H1 (cell line): ENCODE measurements around the gene SPRR2B. TPM values are rescaled to one million over a fixed set of nuclear protein-coding genes. Genes with fewer than 3 reads are reported as not detected.

Experiments used
- CTCF ChIA-PET: fragments of 300-600 bp; sonication (Branson Sonifier 250); formaldehyde crosslinking; loops from one replicate; lab custom pipeline; 2021; ENCODE audit not compliant: partially characterized antibody; lab: Charles Lee
- POLR2A ChIA-PET: fragments of 300-600 bp; sonication (Branson Sonifier 250); formaldehyde crosslinking; loops from one replicate; lab custom pipeline; 2021; ENCODE audit warnings: inconsistent platforms; ENCODE audit not compliant: partially characterized antibody; lab: Charles Lee
- DNase-seq, 2 experiments: peaks; one replicate each; pipeline versions ENCODE4 v3.0.0 to v3.0.0-alpha.2; 2010 to 2022; ENCODE audit warnings: low spot score in 2 of 2, low read depth in 1 of 2, mixed read lengths in 1 of 2
- FAIRE-seq: peaks from 2 replicates; lab custom pipeline; 2011; peaks lifted over from hg19 to GRCh38; lab: Jason Lieb, UNC
- H2AFZ ChIP-seq: 2 replicates; pipeline ENCODE4 v1.8.1; 2012; ENCODE audit warnings: low read length, inconsistent platforms
- H2AK5ac ChIP-seq: 2 replicates; pipeline ENCODE4 v1.6.1; 2013; ENCODE audit warnings: low read depth, low read length
- H2BK120ac ChIP-seq: replicated peaks from 2 replicates; pipeline ENCODE3; 2013; ENCODE audit warnings: low read depth, low read length, inconsistent platforms
- H2BK12ac ChIP-seq: 2 replicates; pipeline ENCODE4 v1.6.1; 2013; ENCODE audit warnings: low read depth, low read length
- H2BK15ac ChIP-seq: 2 replicates; pipeline ENCODE4 v1.6.1; 2013; ENCODE audit warnings: low read length
- H2BK20ac ChIP-seq: 2 replicates; pipeline ENCODE4 v1.6.1; 2013; ENCODE audit warnings: low read length
- H2BK5ac ChIP-seq: 2 replicates; pipeline ENCODE4 v1.6.1; 2013; ENCODE audit warnings: low read depth, low read length
- H3K14ac ChIP-seq: 2 replicates; pipeline ENCODE4 v1.6.1; 2013; ENCODE audit warnings: inconsistent platforms; ENCODE audit not compliant: insufficient read length
- H3K18ac ChIP-seq: 2 replicates; pipeline ENCODE4 v1.6.1; 2013; ENCODE audit warnings: low read length; ENCODE audit errors: extremely low read depth
- H3K23ac ChIP-seq: 2 replicates; pipeline ENCODE4 v1.6.1; 2013; ENCODE audit warnings: inconsistent platforms; ENCODE audit not compliant: insufficient read length
- H3K23me2 ChIP-seq: 2 replicates; pipeline ENCODE4 v1.6.1; 2013; ENCODE audit warnings: low read depth, low read length
- H3K27ac ChIP-seq: 2 replicates; pipeline ENCODE4 v1.6.1; 2011; ENCODE audit warnings: low read depth, low read length, inconsistent platforms
- H3K27me3 ChIP-seq, 4 experiments: replicated peaks in 1 of 4; 1 replicate in 1 of 4; 2 replicates in 3 of 4; pipeline versions ENCODE4 v1.6.1 to v1.8.1; 2011 to 2013; ENCODE audit warnings: low read length in 3 of 4, mild to moderate bottlenecking in 3 of 4, inconsistent platforms in 2 of 4, mixed read lengths in 2 of 4, moderate library complexity in 1 of 4; ENCODE audit not compliant: control insufficient read depth in 3 of 4, insufficient read depth in 3 of 4; ENCODE audit errors: extremely low read depth in 1 of 4
- H3K36me3 ChIP-seq, 4 experiments: 2 replicates each; pipeline versions ENCODE4 v1.6.1 to v1.8.1; 2011 to 2013; ENCODE audit warnings: mild to moderate bottlenecking in 4 of 4, low read length in 3 of 4, moderate library complexity in 2 of 4, control low read depth in 1 of 4, inconsistent platforms in 1 of 4; ENCODE audit not compliant: insufficient read depth in 4 of 4, control insufficient read depth in 2 of 4
- H3K4ac ChIP-seq: replicated peaks from 2 replicates; pipeline ENCODE3; 2013; ENCODE audit warnings: low read length, low read depth, mixed read lengths, inconsistent platforms; ENCODE audit not compliant: insufficient read length
- H3K4me1 ChIP-seq, 4 experiments: replicated peaks in 1 of 4; 1 replicate in 1 of 4; 2 replicates in 3 of 4; pipeline versions ENCODE4 v1.6.1 to v1.8.1; 2011 to 2013; ENCODE audit warnings: low read length in 3 of 4, inconsistent platforms in 2 of 4, mixed read lengths in 1 of 4; ENCODE audit not compliant: insufficient read depth in 4 of 4, control insufficient read depth in 3 of 4
- H3K4me2 ChIP-seq, 2 experiments: 2 replicates each; pipeline versions ENCODE4 v1.6.1 to v1.8.1; 2011 to 2013; ENCODE audit warnings: low read depth in 2 of 2, low read length in 2 of 2, control low read depth in 1 of 2, inconsistent platforms in 1 of 2, mild to moderate bottlenecking in 1 of 2; ENCODE audit not compliant: insufficient read depth in 1 of 2
- H3K4me3 ChIP-seq, 4 experiments: fragments of 200-600, 300-600 bp in 1 of 4; sonication (generic), shearing (Covaris generic), sonication (Bioruptor Twin) in 1 of 4; 2 replicates each; pipeline versions ENCODE4 v1.5.1 to v1.8.1; 2011 to 2016; ENCODE audit warnings: low read length in 4 of 4, low read depth in 3 of 4, control low read depth in 2 of 4, inconsistent platforms in 2 of 4, mild to moderate bottlenecking in 2 of 4, mixed read lengths in 1 of 4, moderate library complexity in 1 of 4; ENCODE audit not compliant: insufficient read depth in 2 of 4; ENCODE audit errors: extremely low read depth in 1 of 4
- H3K56ac ChIP-seq: replicated peaks from 2 replicates; pipeline ENCODE3; 2013; ENCODE audit warnings: low read depth, mild to moderate bottlenecking, mixed read lengths, low read length, inconsistent platforms; ENCODE audit not compliant: insufficient read length
- H3K79me1 ChIP-seq: 2 replicates; pipeline ENCODE4 v1.6.1; 2013; ENCODE audit warnings: low read depth, low read length, control low read depth
- H3K79me2 ChIP-seq, 2 experiments: 2 replicates each; pipeline versions ENCODE4 v1.6.1 to v1.8.1; 2012 to 2013; ENCODE audit warnings: low read length in 2 of 2, mild to moderate bottlenecking in 2 of 2, inconsistent platforms in 1 of 2; ENCODE audit not compliant: insufficient read depth in 2 of 2, control insufficient read depth in 1 of 2
- H3K9ac ChIP-seq, 4 experiments: replicated peaks in 1 of 4; 1 replicate in 1 of 4; 2 replicates in 3 of 4; pipeline versions ENCODE4 v1.6.1 to v1.8.1; 2011 to 2013; ENCODE audit warnings: low read depth in 3 of 4, low read length in 3 of 4, control low read depth in 2 of 4, mild to moderate bottlenecking in 2 of 4, moderate library complexity in 2 of 4, inconsistent platforms in 1 of 4; ENCODE audit errors: extremely low read depth in 1 of 4
- H3K9me3 ChIP-seq, 2 experiments: 2 replicates each; pipeline versions ENCODE4 v1.6.1 to v1.8.1; 2012 to 2013; ENCODE audit warnings: mild to moderate bottlenecking in 2 of 2, moderate library complexity in 2 of 2, control low read depth in 1 of 2, inconsistent platforms in 1 of 2, low read depth in 1 of 2, low read length in 1 of 2, mixed read lengths in 1 of 2; ENCODE audit not compliant: insufficient read depth in 2 of 2
- H4K20me1 ChIP-seq, 2 experiments: replicated peaks in 1 of 2; 2 replicates each; pipeline versions ENCODE3 to v1.8.1; 2011 to 2013; ENCODE audit warnings: inconsistent platforms in 2 of 2, low read length in 2 of 2, mild to moderate bottlenecking in 1 of 2; ENCODE audit not compliant: insufficient read depth in 2 of 2, control insufficient read depth in 1 of 2
- H4K5ac ChIP-seq: 2 replicates; pipeline ENCODE4 v1.6.1; 2013; ENCODE audit warnings: low read length, low read depth, mixed read lengths, inconsistent platforms; ENCODE audit not compliant: insufficient read length
- H4K8ac ChIP-seq: 2 replicates; pipeline ENCODE4 v1.8.0; 2013; ENCODE audit warnings: mild to moderate bottlenecking, moderate library complexity, low read length, inconsistent platforms; ENCODE audit not compliant: insufficient read depth; ENCODE audit errors: extremely low read depth
- H4K91ac ChIP-seq: replicated peaks from 2 replicates; pipeline ENCODE3; 2013; ENCODE audit warnings: low read length, mixed read lengths, inconsistent platforms; ENCODE audit not compliant: insufficient read length
- CTBP2 ChIP-seq: IDR thresholded peaks from 2 replicates; pipeline ENCODE4 v1.7.0; 2011; ENCODE audit warnings: borderline replicate concordance, mild to moderate bottlenecking, moderate library complexity, mixed read lengths, low read length; ENCODE audit not compliant: insufficient read depth, insufficient read length
- KDM4A ChIP-seq: IDR thresholded peaks from one replicate; pipeline ENCODE4 v1.7.1; 2012; ENCODE audit warnings: low read depth, mild to moderate bottlenecking, moderate library complexity, low read length, inconsistent platforms; ENCODE audit not compliant: severe bottlenecking
- RBBP5 ChIP-seq: IDR thresholded peaks from 2 replicates; pipeline ENCODE4 v1.7.1; 2012; ENCODE audit warnings: low read depth, mild to moderate bottlenecking, inconsistent platforms, low read length, moderate library complexity, borderline replicate concordance
- RFX5 ChIP-seq: IDR thresholded peaks from 2 replicates; pipeline ENCODE4 v1.6.1; 2011; ENCODE audit warnings: low read depth, low read length, improper control_type of control experiment, borderline replicate concordance
- TAF7 ChIP-seq: optimal IDR thresholded peaks from 2 replicates; pipeline ENCODE3; 2011; ENCODE audit warnings: low read depth, mild to moderate bottlenecking, inconsistent platforms, low read length, moderate library complexity, borderline replicate concordance
- ZNF274 ChIP-seq: IDR thresholded peaks from 2 replicates; pipeline ENCODE4 v1.7.0; 2012; ENCODE audit warnings: low read length, borderline replicate concordance; ENCODE audit errors: extremely low read depth
- WGBS, 2 experiments: shearing (Covaris generic) in 1 of 2; methylation state at CpG; one replicate each; pipeline versions ENCODE4 v1.1.6 to v1.1.7; 2013 to 2015; ENCODE audit warnings: low lambda C conversion rate in 2 of 2, mixed read lengths in 2 of 2, inconsistent platforms in 1 of 2, low coverage in 1 of 2, missing lambda C conversion rate in 1 of 2; ENCODE audit not compliant: insufficient replicate concordance in 2 of 2, insufficient coverage in 1 of 2, insufficient read length in 1 of 2; ENCODE audit errors: extremely low coverage in 1 of 2, missing lambda C conversion rate in 1 of 2; 5-methylcytosine and 5-hydroxymethylcytosine counted together
- polyA plus RNA-seq, 7 experiments: library from polyadenylated mRNA; depleted of rRNA in 3 of 7; stranded (reverse) in 5 of 7; unstranded in 2 of 7; fragments of >200 nt in 5 of 7; fragments of 200-250 nt in 2 of 7; gene quantifications; 1 replicate in 5 of 7; 2 replicates in 1 of 7; 4 replicates in 1 of 7; pipeline versions ENCODE4 v1.2.1 to v1.2.3, GENCODE V29; 2011 to 2013; ENCODE audit warnings: missing spikeins in 2 of 7, mixed read lengths in 2 of 7
- total RNA-seq: library from RNA; stranded (reverse); fragmentation: NEBNext Ultra II Directional; extraction: Animal tissue kit (Norgen Biotek cat#: 25700); gene quantifications from 2 replicates; pipeline ENCODE4 v1.2.1, GENCODE V29; 2021

SPRR2B gene
- total and polyA plus RNA-seq, 2 of the 8 experiments (the other 6 are each of a cell fraction or from before 2014, with no cell fraction given), result not detected

- H3K23me2 ChIP-seq, result no peaks in the 10 kb centered on the region
- H3K4me3 ChIP-seq, result no peak overlapping the region
- H2BK12ac ChIP-seq, result no peak overlapping the region
- H3K4me2 ChIP-seq, result no peak overlapping the region
- no peak overlapping the region for H2AFZ ChIP-seq
- ChIA-PET POLR2A (no interaction called here), CTCF (interaction anchor here (1.0 to 2.1 kb wide), 4 partner anchors 16 to 164 kb away, joined by 3 to 8 read pairs (median 4); no protein-coding TSS in a partner anchor)
- no peaks in the 10 kb centered on the region for H3K36me3 ChIP-seq
- no peaks in the 10 kb centered on the region for H3K79me1 ChIP-seq
- no peak overlapping the region for H2BK120ac ChIP-seq
- no peaks in the 10 kb centered on the region for H3K27me3 ChIP-seq
- H4K91ac ChIP-seq, result no peak overlapping the region
- no peak overlapping the region for H4K8ac ChIP-seq
- H3K14ac ChIP-seq, result no peak overlapping the region
- no peak overlapping the region for H3K27ac ChIP-seq
- H4K20me1 ChIP-seq, result no peaks in the 10 kb centered on the region
- no peak overlapping the region for H2BK5ac ChIP-seq
- H2BK20ac ChIP-seq, result no peak overlapping the region
- no peaks in the 10 kb centered on the region for H3K79me2 ChIP-seq
- H2BK15ac ChIP-seq, result no peak overlapping the region
- H3K9ac ChIP-seq, result no peak overlapping the region
- 81% methylated on average over 1 of the region's 1 CpG; no CpG with 5 or more reads in 1 of the 2 experiments for WGBS, 2 experiments
- H3K56ac ChIP-seq, result no peak overlapping the region
- no peak overlapping the region for H3K18ac ChIP-seq
- H3K4me1 ChIP-seq, result no peaks in the 10 kb centered on the region
- H3K4ac ChIP-seq, result no peak overlapping the region
- FAIRE-seq (no peak), DNase-seq (no peak)
- no peak overlapping the region for H4K5ac ChIP-seq
- H3K23ac ChIP-seq, result no peak overlapping the region
- H3K9me3 ChIP-seq, result no peaks in the 10 kb centered on the region
- H2AK5ac ChIP-seq, result no peak overlapping the region
- TF ChIP-seq KDM4A, result no peak
- TF ChIP-seq RBBP5, result no peak
- TF ChIP-seq ZNF274, result no peak
- no peak for TF ChIP-seq RFX5
- TF ChIP-seq TAF7, result no peak
- no peak for TF ChIP-seq CTBP2
These were observed 42.6 kb downstream of the SPRR2B start for GRCh38 chr1:153028766-153029165.
